Measurements from ENCODE around the gene MACROD2.
"Not testable (repeated sequence)": the region's sequence is repeated elsewhere in the genome, so short reads cannot be mapped to it uniquely, and the experiment has no call there.

The MACROD2 gene

DNA sequence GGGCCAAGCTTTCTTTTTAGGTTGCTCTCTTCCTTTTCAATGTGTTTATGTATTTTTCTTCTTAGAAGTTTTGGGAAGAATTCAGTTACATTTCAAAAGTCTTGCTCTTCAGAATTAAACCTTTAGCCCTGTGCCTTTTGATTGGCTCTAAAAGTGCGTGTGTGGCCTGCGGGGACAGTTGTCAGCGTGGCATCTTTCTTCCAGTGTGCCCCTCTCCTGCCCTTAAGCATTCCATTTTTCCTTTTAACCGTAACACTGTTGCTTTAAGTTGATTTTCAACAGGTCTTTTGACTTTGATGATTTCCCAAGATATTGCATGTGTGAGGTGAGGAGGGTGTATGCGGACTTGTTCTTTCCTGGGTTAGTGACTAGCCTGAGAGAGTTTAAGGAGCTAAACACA, 1341.2 kb downstream of the MACROD2 start:
- DNase-seq: no peak

DNA sequence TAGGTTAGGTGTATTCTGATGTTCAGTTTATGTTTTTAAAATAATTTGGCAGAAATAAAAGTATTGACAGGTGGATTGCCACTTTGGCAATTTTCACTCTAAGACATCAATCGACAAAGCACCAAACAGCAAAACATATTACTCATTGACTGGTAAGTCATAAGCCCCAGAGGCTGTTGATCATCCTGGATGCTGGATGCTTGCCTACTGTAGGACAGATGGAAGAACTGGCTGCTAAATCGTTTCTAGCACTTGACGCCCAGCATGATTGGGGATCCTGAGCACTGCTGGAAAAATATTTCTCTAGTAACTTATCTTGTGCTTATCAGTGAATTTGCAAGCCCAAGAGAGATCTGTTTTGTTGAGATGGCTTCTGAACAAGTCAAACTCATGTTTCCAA, 1343.9 kb downstream of the MACROD2 start:
- no peak for DNase-seq

DNA sequence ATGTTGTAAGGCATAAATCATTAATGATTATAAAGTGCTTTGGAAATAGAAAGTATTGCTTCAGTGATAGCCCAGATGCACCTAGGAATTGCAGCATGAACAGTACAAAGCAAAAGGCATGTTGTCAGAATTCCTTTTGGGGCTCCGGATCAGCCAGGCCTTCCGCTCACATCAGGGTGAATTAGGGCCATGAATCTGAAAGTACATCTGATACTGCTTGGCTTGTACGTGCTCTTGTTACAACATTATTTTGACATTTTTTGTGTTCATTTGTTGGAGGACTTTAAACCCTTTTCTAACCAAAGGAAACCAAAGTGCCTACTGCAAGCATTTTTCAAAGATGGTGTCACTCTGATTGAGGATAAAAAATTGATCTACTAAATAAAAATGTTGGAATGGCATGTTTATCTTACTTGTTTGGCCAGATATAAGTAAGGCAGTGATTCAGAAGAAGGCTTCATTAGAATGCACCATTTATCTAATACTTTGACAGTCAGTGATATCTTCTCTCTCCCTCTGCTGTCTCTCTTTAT, 1347.7 kb downstream of the MACROD2 start:
- DNase-seq: no peak

DNA sequence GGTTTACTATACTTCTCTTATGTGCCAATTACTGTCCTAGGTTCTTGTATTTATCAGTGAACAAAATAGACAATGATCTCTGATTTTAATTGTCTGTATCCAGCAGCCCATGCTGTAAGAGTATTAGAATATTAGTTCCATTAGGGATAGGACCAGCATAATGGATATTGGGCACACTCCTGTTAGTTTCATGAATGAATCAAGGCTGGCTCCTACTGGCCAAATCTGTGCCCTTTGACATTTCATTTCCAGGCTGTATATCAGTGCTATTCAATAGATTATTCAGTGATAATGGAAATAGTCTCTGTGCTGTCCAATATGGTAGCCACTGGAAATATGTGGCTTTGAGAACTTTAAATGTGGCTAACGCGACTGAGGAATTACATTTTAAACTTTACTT, 1350.0 kb downstream of the MACROD2 start:
- no peak for DNase-seq

DNA sequence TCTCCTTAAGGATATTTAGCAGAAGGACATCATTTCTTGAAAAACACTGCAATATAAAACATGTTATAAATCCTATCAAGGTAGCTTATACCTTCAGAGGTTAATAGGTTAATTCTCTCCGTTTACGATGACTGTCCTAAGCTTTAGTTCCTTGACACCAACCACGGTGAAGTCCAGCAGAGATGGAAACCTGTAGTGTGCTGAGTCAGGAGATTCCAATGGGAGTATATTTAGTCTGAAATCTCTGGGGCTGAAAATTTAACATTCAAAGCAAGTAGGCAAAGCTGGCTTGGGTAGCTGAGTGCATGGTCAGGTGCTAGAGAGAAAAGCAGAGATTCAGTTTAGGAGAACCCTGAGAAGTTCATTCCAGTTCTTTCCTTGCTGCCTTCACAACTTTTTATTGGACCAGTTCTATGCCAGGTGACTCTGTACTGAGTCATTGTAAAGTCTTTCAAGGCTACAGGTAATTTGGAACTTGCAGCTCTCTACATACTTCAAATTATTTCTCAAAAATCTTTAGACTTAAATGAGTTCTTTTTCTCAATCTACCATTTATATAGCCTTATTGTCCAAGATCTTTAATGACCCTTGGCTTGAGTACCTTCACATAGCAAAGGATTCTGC, 1351.5 kb downstream of the MACROD2 start:
- no peak for DNase-seq

DNA sequence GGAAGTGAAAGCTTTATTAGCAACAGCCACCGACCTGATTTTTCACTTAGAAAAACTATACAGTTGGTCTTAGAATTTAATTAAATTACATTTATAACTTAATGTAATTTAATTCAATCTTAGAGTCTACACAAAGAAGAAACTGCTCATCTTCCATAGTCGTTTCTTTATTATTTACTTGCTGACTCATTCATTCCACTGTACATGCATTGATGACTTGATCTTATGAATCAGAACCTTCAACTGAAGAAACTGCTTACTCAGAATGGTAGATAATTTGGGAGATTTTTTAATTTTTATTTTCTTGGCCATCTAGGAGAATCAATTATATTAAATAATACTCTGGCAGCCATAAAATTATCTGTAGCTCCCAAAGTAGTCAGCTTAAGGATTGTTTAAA, 1363.7 kb downstream of the MACROD2 start:
- DNase-seq: no peak

DNA sequence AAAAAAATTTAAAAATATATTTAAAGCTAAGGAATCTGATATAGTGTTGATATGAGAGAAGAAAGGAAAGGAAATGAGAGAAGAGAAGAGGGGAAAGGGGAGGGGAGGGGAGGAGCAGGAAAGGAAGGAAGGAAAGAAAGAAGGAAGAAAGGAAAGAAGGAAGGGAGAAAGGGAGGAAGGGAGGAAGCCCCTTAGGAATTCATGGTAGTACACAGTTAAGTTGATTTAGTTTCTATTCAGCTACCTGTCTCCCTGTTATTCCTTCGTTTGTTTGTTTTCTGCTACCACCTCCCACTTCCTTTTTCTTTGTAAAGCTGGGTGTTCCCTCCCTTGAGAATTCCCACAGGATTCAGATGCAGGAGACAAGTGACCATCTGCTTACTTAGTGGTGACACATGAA, 1367.5 kb downstream of the MACROD2 start:
- DNase-seq: no peak

DNA sequence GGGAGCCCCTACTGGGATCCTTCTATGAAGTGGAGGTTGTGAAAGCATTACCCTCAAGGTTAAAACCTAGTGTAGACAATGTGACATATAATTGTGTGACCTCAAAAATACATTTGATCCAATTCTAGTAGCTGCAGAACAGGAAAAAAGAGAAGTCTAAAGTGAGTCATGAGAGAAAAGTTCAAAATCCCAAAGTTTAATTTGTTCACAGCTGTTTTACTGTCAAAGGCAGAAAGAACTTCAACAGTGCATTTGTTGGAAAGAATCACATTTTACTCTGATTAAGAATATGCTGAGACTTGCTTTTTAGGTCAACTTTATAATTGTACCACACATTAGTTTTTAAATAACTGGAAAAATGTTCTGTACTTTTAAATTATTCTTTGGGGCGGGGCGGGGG, 1369.5 kb downstream of the MACROD2 start:
- DNase-seq: no peak

DNA sequence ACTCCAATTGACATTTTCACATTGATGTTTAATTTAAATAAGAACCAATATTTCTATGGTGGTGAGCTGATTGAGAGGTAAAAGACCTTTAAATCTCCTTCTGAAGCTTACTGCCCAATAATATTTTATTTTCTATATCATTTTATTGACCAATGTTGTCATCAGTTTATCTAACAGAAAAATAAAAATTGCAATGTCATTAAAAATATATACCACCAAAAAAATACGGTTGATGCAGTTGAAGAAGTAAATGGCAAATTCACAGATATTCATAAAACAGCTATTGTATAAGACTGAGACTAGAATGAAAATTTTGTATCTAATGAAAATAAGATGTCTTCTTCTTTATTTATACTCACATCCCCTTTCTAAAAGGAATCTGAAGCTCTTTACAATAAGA, 1375.1 kb downstream of the MACROD2 start:
- no peak for DNase-seq

DNA sequence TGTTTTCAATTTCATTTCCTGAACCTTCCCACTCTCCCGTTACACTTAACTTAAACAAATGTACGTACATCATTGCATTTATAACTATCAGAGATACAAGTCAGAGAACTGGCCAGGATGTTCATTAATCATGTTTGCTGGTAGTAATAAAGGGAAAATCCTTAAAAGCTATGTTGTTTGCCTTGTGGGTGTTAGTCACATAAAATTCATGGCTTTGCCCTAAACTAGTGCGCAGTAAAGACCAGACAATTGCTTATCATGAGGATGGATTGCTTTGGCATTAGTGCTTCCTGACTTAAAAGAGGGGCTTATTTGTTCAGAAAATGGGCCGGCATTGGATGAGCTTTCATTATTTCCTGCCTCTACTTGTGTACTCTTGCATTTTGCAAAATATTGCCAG, 1379.4 kb downstream of the MACROD2 start:
- no peak for DNase-seq

DNA sequence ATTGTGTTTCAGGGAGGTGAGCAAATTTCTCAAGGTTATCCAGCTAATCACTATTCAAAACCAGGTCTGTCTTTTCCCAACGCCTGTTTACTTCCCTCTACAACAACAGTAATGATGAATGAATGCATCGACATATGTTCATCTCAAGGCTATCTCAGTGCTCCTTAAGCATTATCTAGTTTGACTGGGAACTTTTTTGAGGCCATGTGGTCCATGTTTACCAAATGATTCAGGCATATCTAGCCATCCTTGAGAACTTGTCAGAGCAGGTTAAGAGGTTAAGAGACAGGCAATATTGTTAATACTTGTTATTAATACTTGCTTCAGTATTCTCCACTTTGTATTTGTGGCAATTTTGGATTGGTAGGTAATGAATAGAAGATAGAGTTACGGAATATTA, 1380.5 kb downstream of the MACROD2 start:
- no peak for DNase-seq

DNA sequence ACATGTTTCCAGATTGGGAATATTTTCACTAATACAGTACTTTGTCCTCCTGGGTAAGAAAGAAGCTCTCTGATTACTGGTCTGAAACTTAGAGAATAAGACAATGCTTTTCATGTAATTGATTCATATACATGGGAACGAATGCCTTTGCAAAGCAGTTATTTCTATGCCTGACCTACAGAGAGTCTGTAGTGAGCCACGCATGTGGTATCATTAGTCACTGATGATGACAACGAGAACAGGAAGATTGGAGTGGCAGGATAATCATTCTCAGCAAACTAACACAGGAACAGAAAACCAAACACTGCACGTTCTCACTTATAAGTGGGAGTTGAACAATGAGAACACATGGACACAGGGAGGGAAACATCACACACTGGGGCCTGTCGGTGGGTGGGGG, 1382.3 kb downstream of the MACROD2 start:
- not testable (repeated sequence) for DNase-seq

DNA sequence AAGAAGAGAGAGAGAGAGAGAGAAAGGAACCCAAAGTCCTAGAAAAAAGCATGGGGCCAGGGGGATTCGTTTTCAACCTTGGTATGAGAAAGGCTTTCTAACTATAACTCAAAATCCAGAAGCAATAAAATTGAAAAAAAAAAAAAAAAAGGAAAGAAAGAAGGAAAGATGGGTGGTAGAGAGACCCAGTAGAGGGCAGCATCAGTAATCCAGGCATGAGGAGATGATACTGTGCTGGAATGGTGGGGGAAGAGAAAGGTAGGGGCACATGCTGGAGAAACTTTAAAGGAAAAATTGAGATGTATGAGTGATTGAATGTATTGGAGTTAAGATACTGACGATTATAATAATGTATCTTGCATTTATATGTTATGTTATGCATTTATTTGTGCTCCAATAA, 1382.8 kb downstream of the MACROD2 start:
- no peak for DNase-seq

DNA sequence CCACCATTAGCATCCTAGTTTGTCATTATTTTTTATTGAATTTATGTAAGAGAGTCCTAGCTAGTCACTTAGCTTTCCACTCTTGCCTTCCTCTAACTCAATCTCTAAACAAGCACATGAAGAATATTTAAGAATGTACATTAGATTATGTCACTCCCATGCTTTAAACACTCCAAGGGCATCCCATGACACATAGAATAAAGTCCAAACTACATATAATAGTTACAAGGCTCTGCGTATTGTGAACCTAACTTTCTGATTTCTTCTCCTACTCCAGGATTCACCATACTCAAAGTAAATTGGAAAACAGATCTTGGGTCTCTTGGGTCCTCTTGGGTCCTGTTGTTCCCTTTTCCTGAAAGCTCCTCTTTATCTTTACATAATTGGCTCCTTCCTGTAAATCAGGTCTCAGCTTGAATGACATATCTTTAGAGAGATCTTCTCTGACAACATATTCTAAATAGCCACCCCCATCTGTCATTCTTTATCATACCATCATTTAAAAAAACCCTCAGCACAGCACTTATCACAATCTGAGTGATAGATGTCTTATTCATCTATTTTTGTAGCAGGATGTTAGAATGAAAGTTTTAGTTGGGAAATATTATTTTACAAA, 1384.5 kb downstream of the MACROD2 start:
- no peak for DNase-seq

DNA sequence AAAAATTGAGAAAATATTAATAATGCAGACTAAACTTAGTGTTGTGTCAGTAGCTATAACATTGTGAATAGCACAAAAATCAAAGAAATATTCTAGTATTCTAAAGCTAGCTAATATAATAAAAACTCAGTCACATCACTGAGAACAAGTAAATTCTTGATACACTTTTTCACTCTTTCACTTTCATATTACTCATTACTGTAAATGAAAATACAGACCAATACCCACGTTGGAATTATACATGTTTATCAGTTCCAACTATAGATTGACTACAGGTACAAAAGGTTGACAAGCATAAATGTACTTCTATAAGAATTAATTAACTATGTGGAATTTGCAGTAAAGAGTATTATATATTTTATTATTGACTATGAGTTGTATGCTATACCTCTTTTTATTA, 1385.5 kb downstream of the MACROD2 start:
- no peak for DNase-seq

DNA sequence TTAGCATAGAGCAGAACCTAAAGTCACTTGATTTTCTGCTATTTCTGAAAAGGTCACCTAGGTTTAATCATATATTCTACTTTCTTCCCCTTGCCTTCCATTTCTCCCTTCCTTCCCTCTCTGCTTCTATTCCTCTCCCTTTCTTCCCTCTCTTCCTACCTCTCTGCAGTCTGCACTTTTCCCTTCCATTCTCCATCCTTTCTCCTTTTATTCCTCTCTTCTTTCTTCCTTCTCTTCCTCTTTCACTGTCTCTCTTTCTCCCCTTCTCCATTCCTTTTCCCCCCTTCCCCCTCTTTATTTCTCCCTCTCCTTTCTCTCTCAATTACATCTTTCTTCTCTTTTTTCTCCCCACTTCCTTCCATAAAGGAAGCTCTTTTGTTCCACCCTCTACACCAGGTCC, 1391.9 kb downstream of the MACROD2 start:
- no peak for DNase-seq

DNA sequence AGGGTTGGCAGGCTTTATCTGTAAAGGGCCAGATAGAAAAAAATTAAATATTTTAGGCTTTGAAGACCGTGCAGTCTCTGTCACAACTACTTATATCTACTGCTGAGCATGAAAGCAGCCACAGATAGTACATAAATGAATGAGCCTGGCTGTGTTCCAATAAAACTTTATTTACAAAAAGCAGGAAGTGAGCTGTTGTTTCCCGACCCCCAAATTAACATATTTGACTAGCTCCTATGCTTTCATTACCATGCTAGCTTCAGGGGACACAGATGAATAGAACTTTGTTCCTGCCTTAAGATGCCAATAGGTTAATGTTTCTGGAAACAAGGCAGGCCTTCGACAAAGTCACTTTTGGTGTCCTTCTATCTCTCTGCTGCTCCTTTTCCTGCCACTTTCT, 1400.1 kb downstream of the MACROD2 start:
- DNase-seq: no peak

DNA sequence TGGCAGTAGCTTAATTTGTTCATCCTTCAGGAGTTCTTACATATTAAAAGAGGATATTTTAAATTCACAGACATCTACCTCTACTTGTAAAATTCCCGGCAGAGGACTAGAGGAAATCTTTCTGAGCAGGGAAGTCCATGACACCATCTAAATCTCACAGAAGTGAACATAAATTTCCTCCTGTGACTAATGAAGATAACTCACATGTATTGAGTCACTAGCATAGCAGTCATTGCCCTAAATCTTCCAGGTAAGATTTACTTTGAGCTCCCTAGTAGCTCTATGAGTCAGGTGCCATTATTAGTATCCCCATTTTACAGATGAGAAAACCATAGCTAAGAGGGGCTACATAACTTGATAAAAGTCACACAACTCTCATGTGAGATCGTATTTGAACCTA, 1400.7 kb downstream of the MACROD2 start:
- no peak for DNase-seq

DNA sequence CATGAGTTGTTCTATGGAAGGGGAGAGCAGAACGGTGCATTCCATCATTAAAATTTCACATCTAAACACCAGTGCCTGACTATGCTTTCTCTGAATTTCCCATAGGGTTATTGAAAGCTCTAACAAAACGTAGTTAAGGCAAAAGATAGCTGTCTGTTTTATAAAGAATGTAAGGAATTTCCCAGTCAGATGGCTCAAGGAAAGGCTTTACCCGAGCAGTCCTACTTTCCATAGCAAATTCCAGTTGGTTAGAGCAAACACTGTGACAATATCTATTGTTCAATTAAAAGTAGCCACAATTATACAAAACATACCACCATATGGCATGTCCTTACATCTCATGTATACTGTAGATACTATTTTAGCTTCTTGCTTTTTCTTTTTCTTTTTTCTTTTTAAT, 1401.6 kb downstream of the MACROD2 start:
- DNase-seq: no peak

DNA sequence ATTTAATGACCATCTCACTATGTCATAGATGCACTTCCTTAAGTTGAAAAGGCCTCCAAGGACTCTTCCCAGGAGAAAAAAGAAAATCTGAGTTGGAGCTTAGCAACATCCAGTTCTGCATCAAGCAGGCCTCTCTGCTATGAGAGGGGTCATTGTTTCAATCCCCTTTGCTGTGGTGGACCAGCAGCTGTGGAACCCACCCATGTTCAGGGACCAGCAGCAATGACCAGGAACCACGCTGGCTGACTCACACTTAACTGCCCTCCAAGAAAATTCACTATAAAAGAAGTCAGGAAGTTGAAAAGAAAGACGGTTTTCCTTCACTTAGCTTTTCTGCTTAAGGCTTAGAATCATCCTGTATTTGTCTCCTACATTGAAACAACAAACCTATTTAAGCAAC, 1404.5 kb downstream of the MACROD2 start:
- DNase-seq: no peak

DNA sequence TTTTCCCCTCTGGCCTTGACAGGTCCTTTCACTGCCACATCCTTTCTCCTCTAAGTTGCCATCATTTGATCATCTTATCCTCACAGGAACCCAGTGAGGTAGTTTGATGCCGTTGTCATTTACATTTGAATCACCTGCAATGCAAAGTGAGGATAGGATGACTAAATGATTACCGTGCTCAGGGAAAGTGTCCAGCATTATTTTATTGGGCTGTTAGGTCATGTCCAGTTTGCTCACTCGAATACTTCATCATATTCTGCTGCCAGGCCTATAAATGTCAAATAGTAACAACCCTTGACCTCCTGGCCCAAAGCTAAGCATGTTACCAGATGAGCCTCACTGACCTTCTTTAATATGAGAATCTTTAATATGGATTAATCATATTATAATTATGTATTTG, 1410.8 kb downstream of the MACROD2 start:
- DNase-seq: no peak

DNA sequence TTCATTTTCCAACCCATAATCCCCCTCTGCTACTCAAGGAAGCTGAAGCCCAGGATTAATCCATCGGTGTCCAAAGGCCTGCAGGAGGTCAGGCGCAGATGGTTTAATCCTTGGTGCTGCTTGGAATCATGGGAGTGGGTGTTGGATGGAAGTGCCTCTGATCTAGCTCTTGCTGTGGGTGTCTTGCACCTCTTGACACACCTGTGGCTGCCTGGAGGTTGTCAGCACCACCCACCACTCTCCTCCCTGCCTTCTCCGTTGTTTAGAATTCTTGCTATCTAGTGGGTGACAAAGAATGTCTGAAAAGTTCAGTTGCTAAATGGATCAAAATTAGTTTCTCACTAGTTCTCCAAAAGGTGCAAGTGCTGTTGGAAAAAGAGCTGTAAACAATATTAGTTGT, 1416.5 kb downstream of the MACROD2 start:
- DNase-seq: no peak

DNA sequence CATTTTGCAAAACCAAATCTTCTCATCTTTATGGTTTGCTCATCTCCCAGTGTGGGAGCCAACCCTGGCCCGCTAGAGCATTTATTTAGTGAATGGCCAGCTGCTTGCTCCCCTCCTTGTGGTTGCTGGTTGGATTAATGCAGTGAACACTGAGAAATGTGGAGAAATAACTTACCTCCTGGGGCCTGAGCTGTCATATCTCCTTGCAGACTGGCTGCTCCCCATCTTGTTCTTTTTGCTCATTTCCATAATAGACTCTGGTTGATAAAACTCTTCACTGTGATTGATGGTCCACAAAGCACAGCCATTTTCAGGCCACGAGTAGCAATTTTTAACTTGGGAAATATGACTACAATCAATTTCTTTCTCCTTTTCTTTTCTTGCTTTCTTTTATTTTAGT, 1420.6 kb downstream of the MACROD2 start:
- DNase-seq: no peak

DNA sequence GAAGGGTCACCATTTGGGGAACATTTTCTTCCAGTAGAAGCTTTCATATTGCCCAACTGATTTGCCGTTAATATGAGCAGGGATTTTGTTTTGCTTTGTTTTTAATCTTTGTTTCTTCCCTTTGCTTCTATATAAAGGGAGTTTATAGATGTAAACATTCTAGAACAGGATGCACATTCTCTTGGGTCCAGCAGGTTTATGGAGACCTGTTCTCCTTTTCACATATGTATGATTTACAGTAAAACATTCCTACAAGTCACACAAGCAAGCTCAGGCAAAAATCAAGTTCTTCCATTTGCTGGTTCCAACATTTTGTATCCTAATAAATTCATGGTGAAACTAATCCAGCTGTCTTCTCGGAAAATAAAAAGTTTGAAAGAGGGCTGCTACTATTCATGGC, 1424.5 kb downstream of the MACROD2 start:
- DNase-seq: no peak

DNA sequence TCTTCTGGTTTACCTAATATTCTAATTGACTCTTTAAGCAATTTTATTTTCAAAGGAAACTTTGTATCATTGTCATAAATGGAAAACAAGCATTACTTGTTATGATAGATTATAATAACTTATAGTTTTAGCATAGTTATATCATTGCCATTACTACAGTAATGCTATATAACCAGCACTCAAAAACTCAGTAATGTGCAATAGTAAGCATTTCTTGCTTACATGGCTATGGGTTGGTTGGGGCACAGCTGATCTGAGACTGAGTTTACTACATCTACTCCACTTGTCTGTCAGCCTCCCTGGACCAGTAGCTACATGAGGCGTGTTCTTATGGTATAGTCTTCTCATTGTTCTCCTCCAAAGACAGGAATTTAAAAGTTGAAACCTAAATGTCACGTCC, 1427.7 kb downstream of the MACROD2 start:
- DNase-seq: no peak

Data from NCI-H510A (cell line).